Measurements from ENCODE around the gene PRSS33. TPM values are rescaled to one million over a fixed set of nuclear protein-coding genes. Genes with fewer than 3 reads are reported as not detected.

Gene PRSS33
- total and polyA plus RNA-seq, 9 of the 15 experiments (the other 6 are each of a cell fraction or from before 2014, with no cell fraction given): not detected

DNA sequence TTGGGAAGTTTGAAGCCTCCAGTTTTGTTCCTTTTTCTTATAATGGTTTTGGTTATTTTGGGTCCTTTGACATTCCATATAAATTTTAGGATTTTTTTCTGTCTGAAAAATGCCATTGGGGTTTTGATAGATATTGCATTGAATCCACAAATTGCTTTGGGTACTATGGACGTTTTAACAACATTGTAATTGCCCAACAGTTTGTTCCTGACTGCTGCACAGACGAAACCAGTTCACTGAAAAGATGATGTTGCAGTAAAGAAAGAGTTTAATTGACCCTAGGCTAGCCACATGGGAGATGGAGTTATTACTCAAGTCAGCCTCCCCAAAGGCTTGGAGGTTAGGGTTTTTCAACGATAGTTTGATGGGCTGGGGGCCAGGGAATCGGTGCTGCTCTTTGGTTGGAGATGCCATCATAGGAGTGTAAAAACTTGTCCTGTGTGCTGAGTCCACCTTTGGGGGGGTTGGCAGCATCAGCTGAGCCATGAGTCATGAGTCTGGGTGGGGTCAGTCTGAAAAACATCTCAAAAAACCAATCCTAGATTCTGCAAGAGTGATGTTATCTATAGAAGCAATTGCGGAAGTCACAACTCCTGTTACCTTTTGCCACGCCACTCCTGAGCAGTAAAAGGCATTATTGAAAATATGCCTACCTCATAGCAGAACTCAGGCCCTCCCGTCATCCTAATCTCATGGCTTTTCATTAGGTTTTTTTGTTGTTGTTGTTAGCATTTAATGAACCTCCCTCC is 8.2 kb upstream of the PRSS33 start (continued):
- TF ChIP-seq CHD7 (IDR thresholded peaks at IDR 0.05; ENCODE audit: low read depth, low read length) (no peak), ZFP36 (IDR thresholded peaks at IDR 0.05; ENCODE audit: low read depth, low read length, partially characterized antibody) (no peak), NFIC (IDR thresholded peaks at IDR 0.05) (no peak), ZFP1 (CRISPR knock-in tag; IDR thresholded peaks at IDR 0.05) (no peak), MAZ (CRISPR knock-in tag; conservative IDR thresholded peaks at IDR 0.05 in 1 of 2, IDR thresholded peaks at IDR 0.05 in 1 of 2) (no peak), ZC3H4 (CRISPR knock-in tag; IDR thresholded peaks at IDR 0.05; ENCODE audit: borderline replicate concordance) (no peak), ZNF778 (CRISPR knock-in tag; IDR thresholded peaks at IDR 0.05) (no peak), ZNF551 (CRISPR knock-in tag; IDR thresholded peaks at IDR 0.05) (no peak)
- TF ChIP-seq, protein P1, sequence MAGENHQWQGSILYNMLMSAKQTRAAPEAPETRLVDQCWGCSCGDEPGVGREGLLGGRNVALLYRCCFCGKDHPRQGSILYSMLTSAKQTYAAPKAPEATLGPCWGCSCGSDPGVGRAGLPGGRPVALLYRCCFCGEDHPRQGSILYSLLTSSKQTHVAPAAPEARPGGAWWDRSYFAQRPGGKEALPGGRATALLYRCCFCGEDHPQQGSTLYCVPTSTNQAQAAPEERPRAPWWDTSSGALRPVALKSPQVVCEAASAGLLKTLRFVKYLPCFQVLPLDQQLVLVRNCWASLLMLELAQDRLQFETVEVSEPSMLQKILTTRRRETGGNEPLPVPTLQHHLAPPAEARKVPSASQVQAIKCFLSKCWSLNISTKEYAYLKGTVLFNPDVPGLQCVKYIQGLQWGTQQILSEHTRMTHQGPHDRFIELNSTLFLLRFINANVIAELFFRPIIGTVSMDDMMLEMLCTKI (IDR thresholded peaks at IDR 0.05; ENCODE audit: partially characterized antibody): no peak
- TF ChIP-seq, protein P2, sequence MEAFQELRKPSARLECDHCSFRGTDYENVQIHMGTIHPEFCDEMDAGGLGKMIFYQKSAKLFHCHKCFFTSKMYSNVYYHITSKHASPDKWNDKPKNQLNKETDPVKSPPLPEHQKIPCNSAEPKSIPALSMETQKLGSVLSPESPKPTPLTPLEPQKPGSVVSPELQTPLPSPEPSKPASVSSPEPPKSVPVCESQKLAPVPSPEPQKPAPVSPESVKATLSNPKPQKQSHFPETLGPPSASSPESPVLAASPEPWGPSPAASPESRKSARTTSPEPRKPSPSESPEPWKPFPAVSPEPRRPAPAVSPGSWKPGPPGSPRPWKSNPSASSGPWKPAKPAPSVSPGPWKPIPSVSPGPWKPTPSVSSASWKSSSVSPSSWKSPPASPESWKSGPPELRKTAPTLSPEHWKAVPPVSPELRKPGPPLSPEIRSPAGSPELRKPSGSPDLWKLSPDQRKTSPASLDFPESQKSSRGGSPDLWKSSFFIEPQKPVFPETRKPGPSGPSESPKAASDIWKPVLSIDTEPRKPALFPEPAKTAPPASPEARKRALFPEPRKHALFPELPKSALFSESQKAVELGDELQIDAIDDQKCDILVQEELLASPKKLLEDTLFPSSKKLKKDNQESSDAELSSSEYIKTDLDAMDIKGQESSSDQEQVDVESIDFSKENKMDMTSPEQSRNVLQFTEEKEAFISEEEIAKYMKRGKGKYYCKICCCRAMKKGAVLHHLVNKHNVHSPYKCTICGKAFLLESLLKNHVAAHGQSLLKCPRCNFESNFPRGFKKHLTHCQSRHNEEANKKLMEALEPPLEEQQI (IDR thresholded peaks at IDR 0.05): no peak

All from K562 (cell line).